DMS53 treated with DMSO at 0.1 percent for 48 hours (cell line): ENCODE data around the gene WAC.
A peak's percentile ranks its signal among the peaks of the same experiment; 100 is the strongest.
"Not testable (repeated sequence)": the region's sequence is repeated elsewhere in the genome, so short reads cannot be mapped to it uniquely, and the experiment has no call there.

Experiments used
- DNase-seq: peaks from one replicate; lab custom pipeline; 2025; ENCODE audit not compliant: unreplicated experiment; lab: John Stamatoyannopoulos, UW

WAC gene, protein sequence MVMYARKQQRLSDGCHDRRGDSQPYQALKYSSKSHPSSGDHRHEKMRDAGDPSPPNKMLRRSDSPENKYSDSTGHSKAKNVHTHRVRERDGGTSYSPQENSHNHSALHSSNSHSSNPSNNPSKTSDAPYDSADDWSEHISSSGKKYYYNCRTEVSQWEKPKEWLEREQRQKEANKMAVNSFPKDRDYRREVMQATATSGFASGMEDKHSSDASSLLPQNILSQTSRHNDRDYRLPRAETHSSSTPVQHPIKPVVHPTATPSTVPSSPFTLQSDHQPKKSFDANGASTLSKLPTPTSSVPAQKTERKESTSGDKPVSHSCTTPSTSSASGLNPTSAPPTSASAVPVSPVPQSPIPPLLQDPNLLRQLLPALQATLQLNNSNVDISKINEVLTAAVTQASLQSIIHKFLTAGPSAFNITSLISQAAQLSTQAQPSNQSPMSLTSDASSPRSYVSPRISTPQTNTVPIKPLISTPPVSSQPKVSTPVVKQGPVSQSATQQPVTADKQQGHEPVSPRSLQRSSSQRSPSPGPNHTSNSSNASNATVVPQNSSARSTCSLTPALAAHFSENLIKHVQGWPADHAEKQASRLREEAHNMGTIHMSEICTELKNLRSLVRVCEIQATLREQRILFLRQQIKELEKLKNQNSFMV

DNA sequence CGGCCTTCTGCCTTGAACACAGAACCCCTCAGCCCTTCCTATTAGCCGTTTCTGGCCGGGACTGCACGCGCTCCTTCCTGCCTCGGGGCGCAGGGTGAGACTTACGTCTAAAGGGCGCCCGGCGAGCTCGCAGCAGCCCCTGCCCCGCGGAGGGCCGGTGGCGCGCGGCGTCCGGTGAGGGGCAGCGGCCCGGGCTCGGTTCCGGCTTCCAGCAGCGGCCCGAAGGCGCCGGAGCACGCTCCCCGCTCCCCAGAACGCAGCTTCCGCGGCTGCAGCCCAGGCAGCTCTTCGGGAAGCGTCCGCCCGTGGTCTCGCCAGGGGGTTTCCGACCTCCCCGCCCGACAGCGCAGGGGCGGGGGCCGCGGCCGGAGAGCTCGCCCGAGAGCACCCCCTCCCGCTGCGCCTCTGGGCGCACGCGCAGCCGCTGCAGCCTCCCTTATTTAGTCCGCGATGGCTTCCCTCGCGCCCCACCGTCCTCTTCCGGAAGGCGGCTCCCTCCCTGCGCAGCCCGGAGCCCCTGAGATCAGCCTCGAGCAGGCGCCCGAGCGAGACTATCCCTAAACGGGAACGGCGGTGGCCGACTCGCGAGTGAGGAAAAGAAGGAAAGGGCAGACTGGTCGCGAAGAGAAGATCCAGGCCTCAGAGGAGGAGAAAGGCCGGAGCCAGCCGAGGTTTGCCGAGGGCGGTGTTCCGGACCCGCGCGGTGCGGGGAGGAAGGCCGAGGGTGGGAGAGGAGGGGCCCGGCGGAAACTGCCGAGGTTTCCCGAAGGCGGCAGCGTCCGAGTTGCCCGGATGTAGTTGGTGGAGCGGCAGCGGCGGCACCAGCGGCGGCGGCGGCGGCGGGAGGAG, at the start of gene WAC:
TSS of gene WAC (plus strand) at position 782 of the 849 bp plus-strand sequence. CDS start 462 bp downstream, outside the sequence.
- peak; percentile 89 for DNase-seq

DNA sequence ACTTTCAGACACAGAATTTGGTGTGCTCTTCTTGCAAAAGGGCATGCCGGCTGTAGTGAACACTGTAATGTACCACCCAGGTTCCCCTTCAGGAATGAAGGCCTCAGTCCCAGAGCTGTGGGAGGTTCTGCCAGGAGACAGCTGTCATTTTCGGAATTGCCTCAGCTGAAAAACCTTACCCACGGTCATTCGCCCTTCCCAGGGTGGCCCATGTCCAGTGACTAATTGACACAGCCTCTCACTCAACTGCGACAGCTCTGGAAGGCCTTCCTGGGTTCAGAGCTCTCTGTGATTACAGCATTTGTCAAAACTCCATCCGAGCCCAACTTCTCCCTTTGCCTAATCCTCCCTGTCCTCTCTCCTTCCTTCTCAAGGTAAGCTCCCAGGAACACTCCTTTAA, 43.7 kb upstream of the WAC start:
- no peak for DNase-seq

DNA sequence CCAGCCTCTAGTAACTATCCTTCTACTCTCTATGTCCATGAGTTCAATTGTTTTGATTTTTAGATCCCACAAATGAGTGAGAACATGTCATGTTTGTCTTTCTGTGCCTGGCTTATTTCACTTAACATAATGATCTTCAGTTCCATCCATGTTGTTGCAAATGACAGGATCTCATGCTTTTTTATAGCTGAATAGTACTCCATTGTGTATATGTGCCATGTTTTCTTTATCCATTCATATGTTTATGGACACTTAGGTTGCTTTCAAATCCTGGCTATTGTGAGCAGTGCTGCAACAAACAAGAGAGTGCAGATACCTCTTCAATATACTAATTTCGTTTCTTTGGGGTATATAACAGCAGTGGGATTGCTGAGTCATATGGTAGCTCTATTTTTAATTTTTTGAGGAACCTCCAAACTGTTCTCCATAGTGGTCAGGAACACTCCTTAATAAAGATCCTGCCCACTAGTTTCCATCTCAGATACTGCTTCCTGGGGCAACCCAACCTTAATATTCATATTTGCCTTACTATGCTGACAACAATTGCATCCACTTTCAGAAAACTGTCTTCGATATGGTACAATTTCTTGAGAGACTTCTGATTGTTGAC, 42.6 kb upstream of the WAC start:
- DNase-seq = not testable (repeated sequence)

DNA sequence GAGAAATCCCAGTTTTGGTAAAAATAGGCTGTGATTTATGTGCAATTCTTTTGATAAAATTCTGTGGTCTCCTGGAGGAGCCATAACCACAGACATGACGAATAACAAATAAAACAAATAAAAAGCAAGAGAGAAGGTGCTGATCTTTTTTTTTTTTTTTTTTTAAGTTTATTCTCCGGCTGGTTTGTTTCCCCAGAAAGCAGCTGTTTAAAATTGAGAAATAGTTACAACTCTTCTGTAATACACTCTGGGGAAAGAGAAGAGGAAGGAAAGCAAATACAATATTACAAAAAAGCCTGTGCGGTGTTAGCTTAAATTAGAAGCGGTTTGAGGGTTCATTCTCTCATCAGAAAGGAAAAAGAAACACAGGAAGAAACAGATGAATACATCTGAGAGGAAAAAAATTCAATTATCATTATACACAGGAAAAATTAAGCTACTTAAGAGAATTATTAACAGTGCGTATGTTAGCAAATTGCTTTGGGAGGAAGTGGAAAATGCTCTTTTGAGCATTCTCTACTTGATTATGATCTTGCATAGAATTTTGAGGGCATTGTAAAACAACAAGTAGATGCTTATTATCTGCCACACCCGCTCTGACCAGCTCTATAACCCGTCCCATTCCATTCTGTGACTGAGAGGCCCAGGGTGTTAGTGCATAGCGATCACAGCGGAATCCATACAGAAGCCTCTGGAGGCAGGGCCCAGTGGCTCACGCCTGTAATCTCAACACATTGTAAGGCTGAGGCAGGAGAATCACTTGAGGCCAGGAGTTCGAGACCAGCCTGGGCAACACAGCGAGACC, 40.6 kb upstream of the WAC start:
- DNase-seq = no peak

DNA sequence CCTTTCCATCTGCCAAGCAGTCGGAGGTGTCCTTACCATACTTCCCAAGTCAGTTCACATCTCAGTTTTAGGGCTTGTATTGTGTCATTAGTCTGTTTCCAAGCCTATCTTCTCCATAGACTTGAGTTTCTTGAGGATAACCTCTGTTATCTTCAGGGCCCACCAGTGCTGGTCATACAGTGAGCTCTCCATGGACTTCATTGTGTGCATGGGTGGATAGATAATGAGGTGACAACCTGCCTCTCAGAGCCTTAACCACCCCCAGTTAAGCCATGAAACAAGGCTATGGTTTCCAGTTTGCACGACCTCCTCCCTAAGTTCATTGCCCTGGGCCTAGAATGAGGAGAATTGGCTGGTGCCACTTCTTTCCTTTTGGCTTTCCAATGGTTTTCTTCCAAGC, 38.5 kb upstream of the WAC start:
- DNase-seq = no peak

DNA sequence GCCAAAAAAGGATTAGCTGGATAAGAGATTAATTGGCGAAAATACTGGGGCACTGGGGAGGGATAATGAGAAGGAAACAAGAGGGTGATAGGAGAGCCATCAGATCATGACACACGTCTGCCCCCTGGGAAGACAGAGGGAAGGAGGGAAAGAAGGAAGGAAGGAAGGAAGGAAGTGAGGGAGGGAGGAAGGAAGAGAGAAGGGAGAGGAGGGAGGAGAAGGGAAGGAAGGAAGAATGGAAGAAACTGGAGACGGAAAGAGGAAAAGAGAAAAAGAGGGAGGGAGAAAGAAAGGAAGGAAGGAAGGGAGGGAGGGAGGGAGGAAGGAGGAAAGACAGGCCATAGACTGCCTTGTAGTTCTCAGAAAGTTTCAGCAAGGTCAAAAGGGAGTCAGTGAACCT, 37.8 kb upstream of the WAC start:
- DNase-seq = no peak

DNA sequence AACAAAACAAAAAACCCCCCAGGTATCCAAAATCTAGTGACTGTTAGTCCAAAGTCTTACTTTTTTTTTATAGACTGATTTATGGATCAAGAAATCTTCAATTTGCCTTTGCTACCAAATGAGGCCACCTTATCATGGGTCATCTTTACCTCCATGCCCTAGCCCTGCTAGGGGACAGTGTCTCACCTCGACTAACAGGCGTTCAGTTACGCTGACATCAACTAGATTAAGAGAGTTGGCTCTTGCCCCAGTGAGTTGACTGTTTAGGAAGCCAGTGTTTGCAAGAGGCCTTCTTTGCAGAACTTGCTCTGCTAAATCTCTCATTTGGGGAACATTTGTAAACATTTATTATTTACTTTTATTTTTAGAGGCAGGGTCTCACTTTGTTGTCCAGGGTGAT, 36.9 kb upstream of the WAC start:
- no peak for DNase-seq

DNA sequence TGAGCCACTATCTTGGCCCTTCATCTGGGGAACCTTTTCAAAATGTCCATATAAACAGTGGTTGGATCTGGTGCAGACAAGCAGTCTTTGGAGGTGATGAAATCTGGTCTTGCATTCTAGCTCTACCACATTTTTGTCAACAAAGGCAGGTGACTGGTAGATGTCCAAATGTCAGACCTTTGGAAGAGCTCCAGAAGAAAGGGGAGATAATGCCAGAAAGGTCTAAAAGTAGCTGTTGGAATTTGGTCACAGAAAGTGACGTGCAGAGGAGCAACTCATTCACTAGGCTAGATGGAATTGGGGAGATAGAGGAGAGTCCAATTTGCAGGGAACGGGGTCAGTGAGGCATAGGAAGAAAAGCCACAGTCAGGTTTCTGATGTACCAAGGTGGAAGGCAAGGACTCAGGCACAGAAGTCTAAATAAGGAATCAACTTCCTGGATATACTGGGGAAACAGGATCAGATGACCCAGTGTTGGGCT, 36.4 kb upstream of the WAC start:
- DNase-seq = peak; percentile 13

DNA sequence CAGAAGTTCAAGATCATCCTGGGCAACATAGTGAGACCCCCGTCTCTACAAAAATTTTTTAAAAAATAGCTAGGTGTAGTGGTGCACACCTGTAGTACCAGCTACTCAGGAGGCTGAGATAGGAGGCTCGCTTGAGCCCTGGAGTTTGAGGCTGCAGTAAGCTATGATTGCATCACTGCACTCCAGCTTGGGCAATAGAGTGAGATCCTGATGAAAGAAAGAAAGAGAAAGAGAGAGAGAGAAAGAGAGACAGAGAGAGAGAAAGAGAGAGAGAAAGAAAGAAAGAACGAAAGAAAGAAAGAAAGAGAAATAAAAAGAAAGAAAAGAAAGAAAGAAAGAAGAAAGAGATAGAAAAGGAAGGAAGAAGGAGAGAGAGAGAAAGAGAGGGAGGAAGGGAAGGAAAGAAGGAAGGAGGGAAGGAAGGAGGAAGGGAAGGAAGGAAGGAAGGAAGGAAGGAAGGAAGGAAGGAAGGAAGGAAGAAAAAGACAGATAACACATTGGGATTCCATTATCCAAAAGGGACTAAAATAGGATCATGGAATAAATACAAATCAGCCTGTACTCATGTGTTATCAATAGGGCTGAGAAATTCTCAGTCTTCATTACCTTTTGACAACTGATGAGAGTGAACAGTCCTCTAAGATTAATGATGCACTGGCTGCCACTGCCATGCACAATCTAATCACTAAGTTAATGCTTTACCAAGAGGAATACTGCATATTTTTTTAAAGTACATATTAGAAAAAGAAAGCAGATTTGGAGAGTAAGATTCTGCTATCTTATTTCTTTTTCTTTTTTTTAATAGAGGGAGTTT, 35.4 kb upstream of the WAC start:
- no peak for DNase-seq

DNA sequence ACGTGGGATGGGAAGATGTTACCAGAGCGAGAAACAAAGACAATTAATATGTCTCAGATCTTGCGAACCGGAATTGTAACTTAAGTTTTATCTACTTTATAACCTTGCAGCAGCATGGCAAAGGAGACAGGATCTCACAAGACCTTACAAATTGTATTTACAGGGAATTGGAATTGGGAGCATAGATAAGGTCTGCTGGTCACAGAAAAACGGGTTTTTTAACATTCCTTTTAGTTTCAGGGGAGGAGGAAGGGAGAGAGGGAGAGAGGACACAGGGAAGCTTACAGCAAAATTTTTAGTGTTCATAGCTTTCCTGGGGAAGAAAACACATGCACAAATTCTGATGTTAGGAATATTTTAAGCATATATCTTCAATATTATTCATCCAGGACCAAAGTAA, 32.7 kb upstream of the WAC start:
- not testable (repeated sequence) for DNase-seq

DNA sequence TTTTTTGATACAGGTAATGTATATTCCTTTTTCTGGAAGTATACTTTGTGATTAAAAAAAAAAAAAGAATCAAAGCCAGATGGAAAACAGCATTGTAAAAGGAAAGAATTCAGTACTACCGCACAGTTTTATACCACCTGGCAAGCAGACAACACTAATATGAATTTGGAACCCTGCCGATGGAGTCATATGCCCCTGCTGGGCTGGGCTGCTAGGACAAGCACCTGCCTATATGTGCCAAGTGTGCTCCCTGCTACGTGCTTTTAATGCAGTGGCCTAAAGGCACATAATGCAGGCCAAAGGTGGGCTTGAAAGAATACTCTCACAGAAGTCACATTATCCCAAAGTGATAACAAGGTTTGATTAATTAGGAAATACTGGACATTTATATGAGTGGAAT, 29.8 kb upstream of the WAC start:
- DNase-seq = peak; percentile 60

DNA sequence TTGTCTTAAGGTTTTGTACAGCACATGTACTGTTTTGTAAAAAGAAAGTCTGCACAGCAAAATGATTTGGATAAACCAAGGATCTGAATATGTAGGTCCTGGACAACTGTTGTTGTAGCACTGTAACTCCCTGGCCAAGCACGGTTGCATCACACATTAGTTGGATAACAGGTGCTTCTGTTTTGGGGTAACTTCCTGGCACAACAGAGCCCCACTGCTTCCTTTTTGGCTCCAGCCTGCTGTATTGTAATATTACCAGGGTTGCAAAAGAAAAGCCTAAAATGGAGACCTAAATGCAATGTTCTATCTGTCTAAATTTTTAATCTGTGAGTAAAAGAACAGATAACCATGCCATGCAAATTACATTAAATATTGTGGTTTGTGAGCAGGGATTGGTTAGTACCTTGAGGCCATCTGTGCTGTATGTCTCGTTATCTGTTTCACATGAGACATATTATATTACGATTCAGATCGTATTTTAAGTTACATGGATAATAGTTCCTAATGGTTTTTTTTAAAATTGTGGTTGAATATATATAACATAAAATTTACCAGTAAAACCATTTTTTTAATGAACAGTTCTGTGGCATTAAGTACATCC, 27.5 kb upstream of the WAC start:
- no peak for DNase-seq

DNA sequence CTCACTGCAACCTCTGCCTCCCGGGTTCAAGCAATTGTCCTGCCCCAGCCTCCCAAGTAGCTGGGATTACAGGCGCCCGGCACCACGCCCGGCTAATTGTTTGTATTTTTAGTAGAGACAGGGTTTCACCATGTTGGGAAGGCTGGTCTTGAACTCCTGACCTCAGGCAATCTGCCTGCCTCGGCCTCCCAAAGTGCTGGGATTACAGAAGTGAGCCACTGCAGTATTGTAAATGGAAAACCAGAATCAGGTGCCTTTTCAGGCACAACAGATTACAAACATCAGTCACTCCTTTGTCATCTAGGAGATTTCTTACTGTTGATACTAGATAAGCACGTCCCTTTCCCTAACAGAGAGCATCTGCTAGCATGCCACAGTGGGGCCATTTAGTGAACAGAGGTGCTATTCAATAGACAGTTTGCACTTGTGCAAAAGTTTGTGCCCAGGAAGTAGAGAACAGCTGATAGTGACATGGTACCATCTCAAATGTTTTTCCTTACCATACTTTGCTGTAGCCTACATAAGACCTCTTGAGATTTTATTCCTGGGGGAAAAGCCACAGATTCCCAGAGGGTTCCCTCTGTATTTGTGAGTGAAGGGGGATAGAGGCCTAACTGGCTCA, 24.5 kb upstream of the WAC start:
- no peak for DNase-seq

DNA sequence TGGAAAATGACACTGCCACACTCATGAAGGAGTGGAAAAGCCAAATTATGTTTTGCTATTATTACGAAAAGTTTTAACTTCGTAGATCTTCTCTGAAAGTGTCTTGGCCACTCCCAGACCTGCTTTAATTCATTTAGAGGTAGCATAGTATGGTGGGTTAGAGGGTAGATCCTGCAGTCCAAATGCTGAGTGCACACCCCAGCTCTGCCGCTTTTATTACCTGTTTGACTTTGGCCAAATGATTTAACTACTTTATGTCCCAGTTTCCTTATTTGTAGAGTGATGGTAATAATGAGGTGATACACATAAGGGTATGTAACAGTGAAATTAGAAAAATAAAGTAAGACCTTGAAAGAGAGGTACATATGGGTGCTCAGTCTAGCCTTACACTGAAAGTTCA, 23.6 kb upstream of the WAC start:
- no peak for DNase-seq

DNA sequence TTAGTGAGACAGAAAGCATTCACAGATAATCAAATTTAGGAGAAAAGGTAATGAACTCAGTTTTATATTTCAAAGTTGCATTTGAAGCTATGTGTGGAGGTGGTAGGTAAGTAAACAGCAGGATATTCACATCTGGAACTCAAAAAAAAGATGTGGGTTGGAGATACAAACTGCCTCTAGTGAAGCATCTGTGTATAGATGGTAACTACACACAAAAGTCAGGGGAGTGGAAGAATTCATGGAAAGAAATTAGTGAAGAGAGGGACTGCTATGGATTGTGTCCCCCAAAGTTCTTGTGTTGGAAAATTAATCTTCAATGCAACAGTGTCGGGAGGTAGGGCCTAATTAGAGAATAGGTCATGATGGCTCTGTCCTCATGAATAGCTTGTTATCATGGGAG, 18.3 kb upstream of the WAC start:
- DNase-seq = no peak

DNA sequence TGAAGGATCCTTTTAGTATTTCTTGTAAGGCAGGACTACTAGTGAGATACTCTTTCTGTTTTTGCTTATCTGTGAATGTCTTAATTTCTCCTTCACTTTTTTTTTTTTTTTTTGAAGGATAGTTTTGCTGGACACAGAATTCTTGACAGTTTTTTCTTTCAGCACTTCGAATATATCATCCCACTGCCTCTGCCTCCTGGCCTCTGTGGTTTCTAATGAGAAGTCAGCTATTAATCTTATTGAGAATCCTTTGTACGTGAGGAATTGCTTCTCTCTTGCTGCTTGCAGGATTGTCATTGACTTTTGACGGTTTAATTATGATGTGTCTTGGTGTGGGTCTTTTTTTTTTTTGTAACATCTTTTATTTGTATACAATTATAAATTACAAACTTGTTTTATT, 12.6 kb upstream of the WAC start:
- no peak for DNase-seq

DNA sequence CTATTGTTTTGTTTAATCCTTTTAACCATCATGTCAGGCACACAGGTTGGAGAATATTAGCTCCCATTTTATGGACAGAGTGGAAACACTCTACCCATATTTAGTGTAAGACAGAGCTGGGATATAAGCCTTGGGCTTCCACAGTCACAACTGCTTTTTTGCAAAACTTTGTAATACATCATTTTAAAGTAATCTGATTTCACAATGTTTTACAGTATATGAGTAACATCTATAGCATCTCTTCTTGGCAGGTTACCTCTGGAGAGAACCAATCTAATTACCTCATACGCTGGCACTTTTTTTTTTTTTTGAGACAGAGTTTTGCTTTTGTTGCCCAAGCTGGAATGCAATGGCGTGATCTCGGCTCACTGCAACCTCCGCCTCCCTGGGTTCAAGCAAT, 12.1 kb upstream of the WAC start:
- not testable (repeated sequence) for DNase-seq

DNA sequence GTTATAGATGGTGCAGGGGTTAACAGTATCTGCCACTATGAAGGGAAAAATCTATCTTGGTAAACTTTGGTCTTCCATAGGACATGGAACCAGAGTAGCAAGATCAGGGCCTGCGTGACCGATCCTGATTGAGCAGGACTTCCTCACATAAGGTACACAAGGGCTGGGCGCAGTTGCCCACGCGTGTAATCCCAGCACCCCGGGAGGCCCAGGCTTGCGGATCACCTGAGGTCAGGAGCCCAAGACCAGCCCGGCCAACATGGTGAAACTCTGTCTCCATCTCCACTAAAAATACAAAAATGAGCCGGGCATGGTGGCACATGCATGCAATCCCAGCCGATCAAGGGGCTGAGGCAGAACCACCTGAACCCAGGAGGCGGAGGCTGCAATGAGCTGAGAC, 11.0 kb upstream of the WAC start:
- DNase-seq = not testable (repeated sequence)
